A549 (cell line): ENCODE data around the gene CHTOP. TPM values are rescaled to one million over a fixed set of nuclear protein-coding genes. Genes with fewer than 3 reads are reported as not detected.
A peak's percentile ranks its signal among the peaks of the same experiment; 100 is the strongest.

ENCODE experiments used
- ATAC-seq, 2 experiments: fragments of 200-7000 bp in 1 of 2; fragments of >200 bp in 1 of 2; cut with Nextera tagmentation in 1 of 2; cut with Tn5 transposase in 1 of 2; 3 replicates each; pipeline versions ENCODE4 v1.8.0 to v1.9.1; 2018 to 2020; ENCODE audit warnings: mild to moderate bottlenecking in 1 of 2, moderate library complexity in 1 of 2
- CTCF ChIA-PET: fragments of 300-600 bp; sonication (Branson Sonifier 250); formaldehyde crosslinking; extraction: SDS; loops from one replicate; lab custom pipeline; 2021; ENCODE audit warnings: antibody characterized with exemption, inconsistent platforms; lab: Yijun Ruan, JAX
- POLR2A ChIA-PET: fragments of 350-600 bp; formaldehyde crosslinking; extraction: SDS; loops from one replicate; lab custom pipeline; 2021; ENCODE audit warnings: antibody characterized with exemption, inconsistent platforms; lab: Yijun Ruan, JAX
- DNase-seq, 2 experiments: peaks; one replicate each; pipeline versions ENCODE4 v3.0.0 to v3.0.0-alpha.2; 2011 to 2016; ENCODE audit warnings: low read depth in 1 of 2, low spot score in 1 of 2
- FAIRE-seq: peaks from 2 replicates; lab custom pipeline; 2011; peaks lifted over from hg19 to GRCh38; lab: Jason Lieb, UNC
- H3K27ac ChIP-seq, 2 experiments: fragments of >200 bp; sonication (Bioruptor Twin); formaldehyde crosslinking; 3 replicates each; pipeline ENCODE4 v1.5.1; 2016 to 2017
- H3K4me1 ChIP-seq: fragments of >200 bp; sonication (Bioruptor Twin); formaldehyde crosslinking; 3 replicates; pipeline ENCODE4 v1.6.1; 2016
- H3K4me2 ChIP-seq: fragments of >200 bp; sonication (Bioruptor Twin); formaldehyde crosslinking; 3 replicates; pipeline ENCODE4 v1.6.1; 2016
- H3K4me3 ChIP-seq: fragments of >200 bp; sonication (Bioruptor Twin); formaldehyde crosslinking; 3 replicates; pipeline ENCODE4 v1.5.1; 2016
- H3K9me3 ChIP-seq: fragments of >200 bp; sonication (Bioruptor Twin); formaldehyde crosslinking; 3 replicates; pipeline ENCODE4 v1.6.1; 2016
- CHD2 ChIP-seq: fragments of 150-350 bp; IDR thresholded peaks from 2 replicates; pipeline ENCODE4 v1.6.1; 2014; ENCODE audit warnings: low read length; ENCODE audit not compliant: partially characterized antibody
- EP300 ChIP-seq, 2 experiments: fragments of >200 bp; sonication (Bioruptor Twin); formaldehyde crosslinking; IDR thresholded peaks; 2 replicates in 1 of 2; 3 replicates in 1 of 2; pipeline ENCODE4 v1.6.1; 2016 to 2017
- ESRRA ChIP-seq: fragments of 150-350 bp; IDR thresholded peaks from 2 replicates; pipeline ENCODE4 v1.6.1; 2014; ENCODE audit warnings: mild to moderate bottlenecking, low read length, borderline replicate concordance
- HDAC2 ChIP-seq: fragments of 200-600 bp; sonication (generic); IDR thresholded peaks from 2 replicates; pipeline ENCODE4 v1.6.1; 2016
- HOXA7 ChIP-seq: fragments of 250-450 bp; sonication (Bioruptor Pico); IDR thresholded peaks from 2 replicates; pipeline ENCODE4 v1.5.0; 2020; ENCODE audit warnings: mild to moderate bottlenecking, moderate library complexity
- HOXB5 ChIP-seq: fragments of 250-450 bp; sonication (Bioruptor Pico); IDR thresholded peaks from 2 replicates; pipeline ENCODE4 v1.5.0; 2020; ENCODE audit warnings: mild to moderate bottlenecking, moderate library complexity
- JUNB ChIP-seq: fragments of >200 bp; sonication (Bioruptor Twin); formaldehyde crosslinking; IDR thresholded peaks from 2 replicates; pipeline ENCODE4 v1.6.1; 2016
- KDM5A ChIP-seq: fragments of 200-600 bp; sonication (generic); IDR thresholded peaks from 2 replicates; pipeline ENCODE4 v1.6.1; 2016; ENCODE audit warnings: antibody characterized with exemption, mild to moderate bottlenecking
- MAFK ChIP-seq: fragments of 450-650 bp; IDR thresholded peaks from 2 replicates; pipeline ENCODE4 v1.6.1; 2014; ENCODE audit not compliant: partially characterized antibody
- NPAS2 ChIP-seq: fragments of 250-450 bp; sonication (Bioruptor Pico); IDR thresholded peaks from 2 replicates; pipeline ENCODE4 v1.8.0; 2022; ENCODE audit warnings: mild to moderate bottlenecking, moderate library complexity, borderline replicate concordance
- PHF8 ChIP-seq: fragments of 200-600 bp; sonication (generic); IDR thresholded peaks from 2 replicates; pipeline ENCODE4 v1.6.1; 2016; ENCODE audit warnings: low read depth, mild to moderate bottlenecking, antibody characterized with exemption, moderate library complexity, borderline replicate concordance
- POLR2AphosphoS2 ChIP-seq: conservative IDR thresholded peaks from 2 replicates; pipeline ENCODE4 v1.6.1; 2012; ENCODE audit warnings: low read length, improper control_type of control experiment, inconsistent platforms
- RAD21 ChIP-seq, 2 experiments: fragments of >200 bp in 1 of 2; sonication (Bioruptor Twin) in 1 of 2; formaldehyde crosslinking in 1 of 2; IDR thresholded peaks in 1 of 2; conservative IDR thresholded peaks in 1 of 2; 2 replicates in 1 of 2; 3 replicates in 1 of 2; pipeline ENCODE4 v1.6.1; 2012 to 2018; ENCODE audit warnings: inconsistent platforms in 1 of 2
- RCOR1 ChIP-seq: fragments of 150-350 bp; IDR thresholded peaks from 2 replicates; pipeline ENCODE4 v1.6.1; 2014; ENCODE audit warnings: antibody characterized with exemption, low read length, low read depth
- TP53 ChIP-seq: fragments of 250-450 bp; sonication (Bioruptor Pico); IDR thresholded peaks from 2 replicates; pipeline ENCODE4 v1.5.0; 2021; ENCODE audit warnings: mild to moderate bottlenecking, moderate library complexity
- ZNF302 ChIP-seq: fragments of 250-450 bp; sonication (Bioruptor Pico); IDR thresholded peaks from 2 replicates; pipeline ENCODE4 v1.9.0; 2021; ENCODE audit warnings: inconsistent platforms, mild to moderate bottlenecking, moderate library complexity
- WGBS: methylation state at CpG from one replicate; pipeline ENCODE4 v1.1.6; 2017; ENCODE audit errors: missing lambda C conversion rate; 5-methylcytosine and 5-hydroxymethylcytosine counted together
- polyA plus RNA-seq, 4 experiments: library from polyadenylated mRNA; depleted of rRNA in 3 of 4; stranded (reverse); fragments of >200 nt; fragmentation: RNase III in 1 of 4; extraction: RNeasy Plus Mini Kit Qiagen cat#74134 plus additional on column Dnase treatment in 1 of 4; gene quantifications; 2 replicates in 3 of 4; 3 replicates in 1 of 4; pipeline ENCODE4 v1.2.3, GENCODE V29; 2011 to 2017
- TF ChIP-seq, protein P1 (sequence below): fragments of >200 bp; sonication (Bioruptor Twin); formaldehyde crosslinking; IDR thresholded peaks from 3 replicates; pipeline ENCODE4 v1.5.1; 2016
- TF ChIP-seq, protein P2 (sequence below): fragments of 150-350 bp; IDR thresholded peaks from 2 replicates; pipeline ENCODE4 v1.6.1; 2014; ENCODE audit warnings: low read depth, mild to moderate bottlenecking, low read length
- TF ChIP-seq, protein P3 (sequence below): fragments of 450-650 bp; IDR thresholded peaks from 2 replicates; pipeline ENCODE4 v1.6.1; 2014; ENCODE audit warnings: antibody characterized with exemption
- TF ChIP-seq, protein P4 (sequence below): IDR thresholded peaks from 2 replicates; pipeline ENCODE4 v1.6.1; 2012

Gene CHTOP
- polyA plus RNA-seq, 2 of the 4 experiments (the other 2 are of a cell fraction), result 79.2 to 98.1 TPM

DNA sequence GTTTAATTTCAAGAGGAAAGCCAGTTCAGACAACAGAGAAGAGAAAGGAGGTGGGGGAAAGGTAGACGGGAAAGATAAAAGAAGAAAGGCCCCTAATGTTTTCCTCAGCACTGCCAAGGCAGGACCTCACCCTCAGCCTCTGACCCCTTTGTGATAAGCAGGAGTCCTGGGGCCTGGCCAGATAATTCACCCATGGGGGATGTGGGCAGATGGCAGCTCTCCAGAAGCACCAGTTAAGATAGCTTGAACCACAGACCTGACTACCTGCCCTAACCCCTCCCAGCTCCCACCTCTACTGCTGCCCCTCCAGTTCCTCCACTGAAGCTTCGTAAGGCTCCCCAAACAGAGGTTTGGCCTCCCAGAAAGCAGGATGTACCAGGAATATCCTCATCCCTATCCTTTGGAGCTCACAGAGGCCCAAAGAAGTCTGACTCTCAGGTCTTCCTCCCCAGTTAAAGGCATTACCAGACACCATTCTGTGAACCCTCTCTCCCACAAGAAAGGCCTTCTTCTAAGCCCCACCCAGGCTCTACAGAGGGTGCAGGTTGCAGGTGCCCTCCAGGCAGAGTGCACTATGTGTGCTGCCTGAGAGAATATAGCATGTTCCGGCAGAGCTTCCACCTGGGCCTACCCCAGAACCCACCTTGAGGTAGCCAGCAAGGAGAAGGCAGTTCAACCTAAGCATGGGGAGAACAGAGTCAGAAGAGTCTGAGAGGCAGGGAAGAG is 15.4 kb downstream of the CHTOP start:
- 59% methylated on average over 3 of the region's 3 CpGs for WGBS
- ChIA-PET CTCF (interaction anchor here (0.6 to 6.3 kb wide), 11 partner anchors 10 to 298 kb away, joined by 3 to 35 read pairs (median 4); partner anchors contain the start of genes NPR1 and SNAPIN), POLR2A (interaction anchor here (0.6 to 1.6 kb wide), 4 partner anchors 15 to 81 kb away, joined by 3 to 11 read pairs (median 3); partner anchors contain the start of gene CHTOP)
- Histone ChIP-seq H3K4me2 (no peak overlapping the region), H3K27ac (no peak overlapping the region), H3K4me3 (no peak overlapping the region), H3K4me1 (peaks cover 6% of the 10 kb centered on the region; the same call in 1 of the 3 replicates), H3K9me3 (no peaks in the 10 kb centered on the region)
- TF ChIP-seq PHF8 (no peak), RAD21 (conservative IDR thresholded peaks at IDR 0.05 in 1 of 2, IDR thresholded peaks at IDR 0.05 in 1 of 2) (no peak), EP300 (IDR thresholded peaks at IDR 0.05) (no peak), CHD2 (no peak), NPAS2 (no peak), ESRRA (no peak), HOXB5 (CRISPR knock-in tag) (no peak)
- TF ChIP-seq, protein P1, sequence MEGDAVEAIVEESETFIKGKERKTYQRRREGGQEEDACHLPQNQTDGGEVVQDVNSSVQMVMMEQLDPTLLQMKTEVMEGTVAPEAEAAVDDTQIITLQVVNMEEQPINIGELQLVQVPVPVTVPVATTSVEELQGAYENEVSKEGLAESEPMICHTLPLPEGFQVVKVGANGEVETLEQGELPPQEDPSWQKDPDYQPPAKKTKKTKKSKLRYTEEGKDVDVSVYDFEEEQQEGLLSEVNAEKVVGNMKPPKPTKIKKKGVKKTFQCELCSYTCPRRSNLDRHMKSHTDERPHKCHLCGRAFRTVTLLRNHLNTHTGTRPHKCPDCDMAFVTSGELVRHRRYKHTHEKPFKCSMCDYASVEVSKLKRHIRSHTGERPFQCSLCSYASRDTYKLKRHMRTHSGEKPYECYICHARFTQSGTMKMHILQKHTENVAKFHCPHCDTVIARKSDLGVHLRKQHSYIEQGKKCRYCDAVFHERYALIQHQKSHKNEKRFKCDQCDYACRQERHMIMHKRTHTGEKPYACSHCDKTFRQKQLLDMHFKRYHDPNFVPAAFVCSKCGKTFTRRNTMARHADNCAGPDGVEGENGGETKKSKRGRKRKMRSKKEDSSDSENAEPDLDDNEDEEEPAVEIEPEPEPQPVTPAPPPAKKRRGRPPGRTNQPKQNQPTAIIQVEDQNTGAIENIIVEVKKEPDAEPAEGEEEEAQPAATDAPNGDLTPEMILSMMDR, result no peak
- TF ChIP-seq, protein P2, sequence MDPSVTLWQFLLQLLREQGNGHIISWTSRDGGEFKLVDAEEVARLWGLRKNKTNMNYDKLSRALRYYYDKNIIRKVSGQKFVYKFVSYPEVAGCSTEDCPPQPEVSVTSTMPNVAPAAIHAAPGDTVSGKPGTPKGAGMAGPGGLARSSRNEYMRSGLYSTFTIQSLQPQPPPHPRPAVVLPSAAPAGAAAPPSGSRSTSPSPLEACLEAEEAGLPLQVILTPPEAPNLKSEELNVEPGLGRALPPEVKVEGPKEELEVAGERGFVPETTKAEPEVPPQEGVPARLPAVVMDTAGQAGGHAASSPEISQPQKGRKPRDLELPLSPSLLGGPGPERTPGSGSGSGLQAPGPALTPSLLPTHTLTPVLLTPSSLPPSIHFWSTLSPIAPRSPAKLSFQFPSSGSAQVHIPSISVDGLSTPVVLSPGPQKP, result no peak
- TF ChIP-seq, protein P3, sequence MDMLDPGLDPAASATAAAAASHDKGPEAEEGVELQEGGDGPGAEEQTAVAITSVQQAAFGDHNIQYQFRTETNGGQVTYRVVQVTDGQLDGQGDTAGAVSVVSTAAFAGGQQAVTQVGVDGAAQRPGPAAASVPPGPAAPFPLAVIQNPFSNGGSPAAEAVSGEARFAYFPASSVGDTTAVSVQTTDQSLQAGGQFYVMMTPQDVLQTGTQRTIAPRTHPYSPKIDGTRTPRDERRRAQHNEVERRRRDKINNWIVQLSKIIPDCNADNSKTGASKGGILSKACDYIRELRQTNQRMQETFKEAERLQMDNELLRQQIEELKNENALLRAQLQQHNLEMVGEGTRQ, result no peak
- FAIRE-seq, result no peak
- DNase-seq, result no peak
- peak; percentile 51 to 55 for ATAC-seq

DNA sequence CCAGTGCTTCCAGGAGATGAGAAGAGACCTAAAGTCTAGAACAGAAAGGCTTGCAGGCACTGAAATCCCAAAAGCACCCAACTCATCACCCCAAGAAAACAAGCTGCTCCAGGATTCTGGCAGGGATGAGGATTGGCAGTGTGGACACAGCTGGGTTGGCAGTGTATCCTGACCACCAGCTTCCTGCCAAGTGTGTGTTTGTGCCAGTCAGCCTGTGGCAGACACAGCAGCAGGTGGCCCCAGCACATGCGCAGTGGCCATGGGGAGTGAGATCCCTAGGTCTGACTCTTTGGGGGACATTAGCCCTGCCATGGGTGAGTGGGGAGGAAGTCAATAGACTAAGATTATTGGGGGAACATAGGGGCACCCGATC is 16.0 kb downstream of the CHTOP start:
- DNase-seq (no peak), ATAC-seq (peak; percentile 47 to 53), FAIRE-seq (no peak)
- TF ChIP-seq JUNB (no peak), RCOR1 (no peak), HDAC2 (no peak), HOXA7 (CRISPR knock-in tag) (no peak)
- CTCF ChIA-PET, result interaction anchor here (0.9 to 6.3 kb wide), 10 partner anchors 8 to 140 kb away, joined by 3 to 35 read pairs (median 5); partner anchors contain the start of genes NPR1 and SNAPIN
- no peak overlapping the region for H3K4me2 ChIP-seq
- POLR2A ChIA-PET, result interaction anchor here (0.6 kb wide), 1 partner anchor 16 kb away, joined by 3 read pairs; the partner anchor contains the start of gene CHTOP
- 55% methylated on average over 2 of the region's 2 CpGs for WGBS
- no peaks in the 10 kb centered on the region for H3K9me3 ChIP-seq
- no peak overlapping the region for H3K27ac ChIP-seq
- no peak overlapping the region for H3K4me3 ChIP-seq
- peaks cover 6% of the 10 kb centered on the region; the same call in 1 of the 3 replicates for H3K4me1 ChIP-seq

DNA sequence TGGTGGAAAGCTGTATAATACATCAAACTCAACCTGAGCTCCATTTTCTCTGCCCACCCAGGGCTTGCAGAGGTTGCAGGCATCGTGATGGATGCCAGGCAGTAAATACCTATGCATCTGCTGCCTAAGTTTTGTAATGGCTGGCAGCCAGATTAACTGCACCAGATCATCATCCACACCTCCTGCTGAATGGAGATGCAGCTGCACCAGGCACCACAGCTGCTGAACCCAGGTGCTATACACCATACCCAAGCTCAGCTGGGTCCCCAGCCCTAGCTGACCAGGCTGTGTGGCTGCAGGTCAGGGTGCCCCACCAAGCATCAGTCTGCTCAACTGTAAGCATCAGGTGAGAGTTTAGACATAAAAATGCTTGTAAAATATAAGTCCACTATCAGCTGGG is 17.9 kb downstream of the CHTOP start:
- Histone ChIP-seq H3K4me3 (no peak overlapping the region), H3K4me2 (no peak overlapping the region), H3K4me1 (peaks cover 6% of the 10 kb centered on the region; the same call in 1 of the 3 replicates), H3K9me3 (no peaks in the 10 kb centered on the region), H3K27ac (no peak overlapping the region)
- no peak for DNase-seq
- WGBS, result 50% methylated on average over 1 of the region's 1 CpG
- FAIRE-seq, result no peak
- ATAC-seq, result no peak
- ChIA-PET CTCF (interaction anchor here (0.5 to 2.9 kb wide), 13 partner anchors 10 to 142 kb away, joined by 3 to 13 read pairs (median 4); no protein-coding TSS in a partner anchor), POLR2A (interaction anchor here (1.4 kb wide), 1 partner anchor 18 kb away, joined by 6 read pairs; the partner anchor contains the start of gene CHTOP)
- TF ChIP-seq, protein P4, sequence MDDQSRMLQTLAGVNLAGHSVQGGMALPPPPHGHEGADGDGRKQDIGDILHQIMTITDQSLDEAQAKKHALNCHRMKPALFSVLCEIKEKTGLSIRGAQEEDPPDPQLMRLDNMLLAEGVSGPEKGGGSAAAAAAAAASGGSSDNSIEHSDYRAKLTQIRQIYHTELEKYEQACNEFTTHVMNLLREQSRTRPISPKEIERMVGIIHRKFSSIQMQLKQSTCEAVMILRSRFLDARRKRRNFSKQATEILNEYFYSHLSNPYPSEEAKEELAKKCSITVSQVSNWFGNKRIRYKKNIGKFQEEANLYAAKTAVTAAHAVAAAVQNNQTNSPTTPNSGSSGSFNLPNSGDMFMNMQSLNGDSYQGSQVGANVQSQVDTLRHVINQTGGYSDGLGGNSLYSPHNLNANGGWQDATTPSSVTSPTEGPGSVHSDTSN, result no peak
- no peak for TF ChIP-seq TP53 (CRISPR knock-in tag)
- TF ChIP-seq POLR2AphosphoS2, result no peak
- no peak for TF ChIP-seq ZNF302 (CRISPR knock-in tag)
- no peak for TF ChIP-seq MAFK
- no peak for TF ChIP-seq KDM5A
